ENCODE measurements around the gene TMEM132C. TPM values are rescaled to one million over a fixed set of nuclear protein-coding genes. Genes with fewer than 3 reads are reported as not detected.

The TMEM132C gene
- total and polyA plus RNA-seq, 2 donors (not counting 3 experiments of a cell fraction or from before 2014, with no cell fraction given): not detected

GRCh38 chr12:128521981-128522380 is 255.0 kb downstream of the TMEM132C start:
- CTCF ChIA-PET: no interaction called here
- no peak for FAIRE-seq

GRCh38 chr12:128524439-128524838 is 257.5 kb downstream of the TMEM132C start:
- Histone ChIP-seq H3K27me3 (ENCODE audit: control insufficient read depth in 2 of 2, insufficient read depth in 2 of 2, low read length in 2 of 2) (no peaks in the 10 kb centered on the region), H3K9ac (replicated peaks; ENCODE audit: extremely low read depth, insufficient read depth, low read length) (no peak overlapping the region), H3K4me2 (ENCODE audit: insufficient read depth, low read length) (no peak overlapping the region), H4K20me1 (replicated peaks; ENCODE audit: control insufficient read depth, extremely low read depth, insufficient read depth, low read length) (no peaks in the 10 kb centered on the region), H3K36me3 (ENCODE audit: control insufficient read depth in 2 of 2, extremely low read depth in 1 of 2, insufficient read depth in 2 of 2, low read length in 2 of 2) (no peaks in the 10 kb centered on the region), H3K27ac (ENCODE audit: insufficient read depth, low read depth, low read length) (no peak overlapping the region), H3K4me1 (ENCODE audit: control insufficient read depth, extremely low read depth, insufficient read depth, low read length) (no peaks in the 10 kb centered on the region), H3K9me1 (replicated peaks; ENCODE audit: control insufficient read depth, extremely low read depth, insufficient read depth, low read length) (no peaks in the 10 kb centered on the region), H2AFZ (ENCODE audit: low read depth, low read length) (no peak overlapping the region), H3K9me3 (replicated peaks; ENCODE audit: control insufficient read depth, insufficient read depth, low read length) (peaks cover 7% of the 10 kb centered on the region), H3K4me3 (replicated peaks in 1 of 3; ENCODE audit: insufficient read depth in 1 of 3, low read depth in 1 of 3, low read length in 3 of 3) (no peak overlapping the region), H3K79me2 (ENCODE audit: control insufficient read depth, insufficient read depth, low read length) (no peaks in the 10 kb centered on the region)
- dilution Hi-C loops (cut with MboI; ENCODE audit: extremely low pct_ligation_motif_present, low sequenced_read_pairs) (no loop called here), intact Hi-C loops (cut with micrococcal nuclease) (no loop called here)
- BruUV-seq (replicated peaks): no TSS peak
- POLR2A ChIA-PET: no interaction called here
- no peak for TF ChIP-seq FOS (IDR thresholded peaks at IDR 0.05; ENCODE audit: borderline replicate concordance, insufficient read depth, low read length)
- no peak for TF ChIP-seq JUN (IDR thresholded peaks at IDR 0.05; ENCODE audit: borderline replicate concordance, insufficient read depth, insufficient read length, low read depth)
- TF ChIP-seq EZH2 (IDR thresholded peaks at IDR 0.05; ENCODE audit: borderline replicate concordance, low read depth, low read length, severe bottlenecking): no peak
- TF ChIP-seq MYC (IDR thresholded peaks at IDR 0.05; ENCODE audit: low read depth, low read length): no peak
- no peak for TF ChIP-seq POLR2AphosphoS5 (IDR thresholded peaks at IDR 0.05; ENCODE audit: insufficient read depth, low read depth, low read length)
- TF ChIP-seq GATA2 (IDR thresholded peaks at IDR 0.05; ENCODE audit: insufficient read depth, insufficient read length, low read depth, low read length): no peak
- TF ChIP-seq, protein P1, sequence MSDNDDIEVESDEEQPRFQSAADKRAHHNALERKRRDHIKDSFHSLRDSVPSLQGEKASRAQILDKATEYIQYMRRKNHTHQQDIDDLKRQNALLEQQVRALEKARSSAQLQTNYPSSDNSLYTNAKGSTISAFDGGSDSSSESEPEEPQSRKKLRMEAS (IDR thresholded peaks at IDR 0.05; ENCODE audit: insufficient read depth, insufficient read length): no peak
- TF ChIP-seq POLR2A (IDR thresholded peaks at IDR 0.05; ENCODE audit: low read depth, low read length): no peak
- TF ChIP-seq CTCF (IDR thresholded peaks at IDR 0.05; ENCODE audit: extremely low read depth in 1 of 2, insufficient read depth in 1 of 2, low read depth in 1 of 2, low read length in 2 of 2): no peak
- DNase-seq (ENCODE audit: low read depth, low spot score) (no peak), FAIRE-seq (no peak)
- CTCF ChIA-PET: no interaction called here

More at GRCh38 chr12:128521981-128522380, 255.0 kb downstream of the TMEM132C start:
- Histone ChIP-seq H4K20me1 (replicated peaks; ENCODE audit: control insufficient read depth, extremely low read depth, insufficient read depth, low read length) (no peaks in the 10 kb centered on the region), H3K9ac (replicated peaks; ENCODE audit: extremely low read depth, insufficient read depth, low read length) (no peak overlapping the region), H3K27ac (ENCODE audit: insufficient read depth, low read depth, low read length) (no peak overlapping the region), H3K79me2 (ENCODE audit: control insufficient read depth, insufficient read depth, low read length) (no peaks in the 10 kb centered on the region), H3K9me3 (replicated peaks; ENCODE audit: control insufficient read depth, insufficient read depth, low read length) (peaks cover 7% of the 10 kb centered on the region), H3K4me3 (replicated peaks in 1 of 3; ENCODE audit: insufficient read depth in 1 of 3, low read depth in 1 of 3, low read length in 3 of 3) (no peak overlapping the region), H3K27me3 (ENCODE audit: control insufficient read depth in 2 of 2, insufficient read depth in 2 of 2, low read length in 2 of 2) (no peaks in the 10 kb centered on the region), H3K9me1 (replicated peaks; ENCODE audit: control insufficient read depth, extremely low read depth, insufficient read depth, low read length) (no peaks in the 10 kb centered on the region), H3K4me1 (ENCODE audit: control insufficient read depth, extremely low read depth, insufficient read depth, low read length) (no peaks in the 10 kb centered on the region), H3K4me2 (ENCODE audit: insufficient read depth, low read length) (no peak overlapping the region), H2AFZ (ENCODE audit: low read depth, low read length) (no peak overlapping the region), H3K36me3 (ENCODE audit: control insufficient read depth in 2 of 2, extremely low read depth in 1 of 2, insufficient read depth in 2 of 2, low read length in 2 of 2) (no peaks in the 10 kb centered on the region)
- TF ChIP-seq CTCF (IDR thresholded peaks at IDR 0.05; ENCODE audit: extremely low read depth in 1 of 2, insufficient read depth in 1 of 2, low read depth in 1 of 2, low read length in 2 of 2) (no peak), MYC (IDR thresholded peaks at IDR 0.05; ENCODE audit: low read depth, low read length) (no peak)
- intact Hi-C loops (cut with micrococcal nuclease) (no loop called here), dilution Hi-C loops (cut with MboI; ENCODE audit: extremely low pct_ligation_motif_present, low sequenced_read_pairs) (no loop called here)
- no TSS peak for BruUV-seq (replicated peaks)
- POLR2A ChIA-PET: no interaction called here
- DNase-seq (ENCODE audit: low read depth, low spot score): no peak

All from endothelial cell of umbilical vein (primary cell).